Vagina (tissue), 2 donors: ENCODE results near the gene TRANK1. TPM values are rescaled to one million over a fixed set of nuclear protein-coding genes. Genes with fewer than 3 reads are reported as not detected.

Experiments used
- DNase-seq, 2 donors: peaks; one replicate each; pipeline ENCODE4 v3.0.0-alpha.2; 2017; ENCODE audit errors: extremely low spot score in 2 of 2
- H3K27ac ChIP-seq: fragments of 200-600 bp; sonication (generic); one replicate; pipeline ENCODE4 v1.5.1; 2019
- H3K27me3 ChIP-seq: fragments of 200-600 bp; sonication (generic); one replicate; pipeline ENCODE4 v1.5.1; 2019
- H3K36me3 ChIP-seq, 2 donors: fragments of 200-600 bp; sonication (generic); one replicate each; pipeline ENCODE4 v1.5.1; 2017 to 2019
- H3K4me1 ChIP-seq: fragments of 200-600 bp; sonication (generic); one replicate; pipeline ENCODE4 v1.5.1; 2019
- H3K4me3 ChIP-seq, 2 donors: fragments of 200-600 bp; sonication (generic); 1 replicate in 1 of 2; 2 replicates in 1 of 2; pipeline ENCODE4 v1.5.1; 2016 to 2019
- H3K9me3 ChIP-seq: fragments of 200-600 bp; sonication (generic); one replicate; pipeline ENCODE4 v1.5.1; 2019
- POLR2A ChIP-seq, 2 donors: fragments of 450-650 bp; IDR thresholded peaks; one replicate each; pipeline ENCODE4 v1.6.1; 2017; ENCODE audit warnings: antibody characterized with exemption in 2 of 2, mild to moderate bottlenecking in 2 of 2, moderate library complexity in 2 of 2
- POLR2AphosphoS5 ChIP-seq, 2 donors: sonication (generic); formaldehyde crosslinking; IDR thresholded peaks; one replicate each; pipeline ENCODE4 v1.9.0; 2017; ENCODE audit warnings: antibody characterized with exemption in 2 of 2, mild to moderate bottlenecking in 2 of 2, low read depth in 1 of 2; ENCODE audit not compliant: insufficient read depth in 1 of 2
- intact Hi-C: fragments of 100-400 bp; cut with DNase I; formaldehyde crosslinking; loops from one replicate; pipeline ENCODE4 v1.15.1; 2023
- total RNA-seq: library from RNA; depleted of rRNA; stranded (reverse); fragments of >200 nt; gene quantifications from one replicate; pipeline ENCODE4 v1.2.3, GENCODE V29; 2016
- TF ChIP-seq, protein P1 (sequence below), 3 experiments: fragments of 450-650 bp in 2 of 3; fragments of 200-600 bp in 1 of 3; sonication (generic) in 1 of 3; IDR thresholded peaks; one replicate each; pipeline ENCODE4 v1.5.1; 2017 to 2019; ENCODE audit warnings: antibody characterized with exemption in 3 of 3, mild to moderate bottlenecking in 2 of 3, moderate library complexity in 2 of 3

TRANK1 gene
- total RNA-seq, 1 donor from 2014 or later = 17.7 TPM

GRCh38 chr3:36919439-36920160 is 25.3 kb downstream of the TRANK1 start:
- TF ChIP-seq POLR2AphosphoS5 (IDR thresholded peaks at IDR 0.05; ENCODE audit: insufficient read depth in 1 of 2, low read depth in 1 of 2) (no peak), POLR2A (IDR thresholded peaks at IDR 0.05) (no peak)
- TF ChIP-seq, protein P1, sequence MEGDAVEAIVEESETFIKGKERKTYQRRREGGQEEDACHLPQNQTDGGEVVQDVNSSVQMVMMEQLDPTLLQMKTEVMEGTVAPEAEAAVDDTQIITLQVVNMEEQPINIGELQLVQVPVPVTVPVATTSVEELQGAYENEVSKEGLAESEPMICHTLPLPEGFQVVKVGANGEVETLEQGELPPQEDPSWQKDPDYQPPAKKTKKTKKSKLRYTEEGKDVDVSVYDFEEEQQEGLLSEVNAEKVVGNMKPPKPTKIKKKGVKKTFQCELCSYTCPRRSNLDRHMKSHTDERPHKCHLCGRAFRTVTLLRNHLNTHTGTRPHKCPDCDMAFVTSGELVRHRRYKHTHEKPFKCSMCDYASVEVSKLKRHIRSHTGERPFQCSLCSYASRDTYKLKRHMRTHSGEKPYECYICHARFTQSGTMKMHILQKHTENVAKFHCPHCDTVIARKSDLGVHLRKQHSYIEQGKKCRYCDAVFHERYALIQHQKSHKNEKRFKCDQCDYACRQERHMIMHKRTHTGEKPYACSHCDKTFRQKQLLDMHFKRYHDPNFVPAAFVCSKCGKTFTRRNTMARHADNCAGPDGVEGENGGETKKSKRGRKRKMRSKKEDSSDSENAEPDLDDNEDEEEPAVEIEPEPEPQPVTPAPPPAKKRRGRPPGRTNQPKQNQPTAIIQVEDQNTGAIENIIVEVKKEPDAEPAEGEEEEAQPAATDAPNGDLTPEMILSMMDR (IDR thresholded peaks at IDR 0.05) = no peak
- Histone ChIP-seq H3K36me3 (no peaks in the 10 kb centered on the region), H3K4me1 (no peaks in the 10 kb centered on the region), H3K9me3 (no peaks in the 10 kb centered on the region), H3K27ac (no peak overlapping the region), H3K27me3 (no peaks in the 10 kb centered on the region), H3K4me3 (no peak overlapping the region)
- DNase-seq = no peak
- intact Hi-C loops = no loop called here

GRCh38 chr3:36918050-36918449 is 26.8 kb downstream of the TRANK1 start:
- no peaks in the 10 kb centered on the region for H3K9me3 ChIP-seq
- DNase-seq = no peak
- TF ChIP-seq POLR2AphosphoS5 (IDR thresholded peaks at IDR 0.05; ENCODE audit: insufficient read depth in 1 of 2, low read depth in 1 of 2) (no peak), POLR2A (IDR thresholded peaks at IDR 0.05) (no peak)
- TF ChIP-seq, protein P1 (IDR thresholded peaks at IDR 0.05) = no peak
- H3K4me1 ChIP-seq = peaks cover under 1% of the 10 kb centered on the region
- intact Hi-C loops = no loop called here
- no peak overlapping the region for H3K4me3 ChIP-seq
- no peak overlapping the region for H3K27ac ChIP-seq
- no peaks in the 10 kb centered on the region for H3K27me3 ChIP-seq
- no peaks in the 10 kb centered on the region for H3K36me3 ChIP-seq

- intact Hi-C loops = no loop called here
- no peaks in the 10 kb centered on the region for H3K9me3 ChIP-seq
- TF ChIP-seq POLR2AphosphoS5 (IDR thresholded peaks at IDR 0.05; ENCODE audit: insufficient read depth in 1 of 2, low read depth in 1 of 2) (no peak), POLR2A (IDR thresholded peaks at IDR 0.05) (no peak)
- TF ChIP-seq, protein P1 (IDR thresholded peaks at IDR 0.05) = no peak
- H3K27me3 ChIP-seq = no peaks in the 10 kb centered on the region
- H3K4me3 ChIP-seq = no peak overlapping the region
- no peak overlapping the region for H3K27ac ChIP-seq
- H3K4me1 ChIP-seq = peaks cover 27% of the 10 kb centered on the region
- no peaks in the 10 kb centered on the region for H3K36me3 ChIP-seq
- peak in 1 of 2 donors; percentile 44 for DNase-seq
These were observed 32.7 kb downstream of the TRANK1 start for GRCh38 chr3:36911990-36912804.

DNA sequence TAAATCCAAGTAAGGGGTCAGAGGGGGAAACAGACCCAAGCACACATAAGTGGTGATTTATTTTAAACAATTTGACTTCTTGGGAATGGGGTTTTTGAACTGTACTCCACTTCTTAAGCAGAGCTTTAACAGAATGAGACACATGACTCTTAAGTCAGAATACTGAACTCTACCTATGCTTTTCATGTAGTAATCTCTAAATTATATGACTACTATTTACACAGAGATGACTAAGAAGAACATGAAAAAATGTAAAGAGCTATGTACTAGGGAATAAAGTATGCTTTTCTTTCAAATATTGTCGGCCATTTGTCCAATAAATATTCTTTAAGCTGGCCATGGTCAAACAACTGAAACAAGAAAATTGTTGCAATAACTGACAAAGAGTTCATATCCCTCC is 35.2 kb downstream of the TRANK1 start:
- intact Hi-C loops = no loop called here
- no peak overlapping the region for H3K27ac ChIP-seq

More for the DNA sequence above, 35.2 kb downstream of the TRANK1 start:
- no peak for DNase-seq
- TF ChIP-seq, protein P1 (IDR thresholded peaks at IDR 0.05) = no peak
- TF ChIP-seq POLR2AphosphoS5 (IDR thresholded peaks at IDR 0.05; ENCODE audit: insufficient read depth in 1 of 2, low read depth in 1 of 2) (no peak), POLR2A (IDR thresholded peaks at IDR 0.05) (no peak)
- Histone ChIP-seq H3K4me1 (peaks cover 39% of the 10 kb centered on the region), H3K27me3 (no peaks in the 10 kb centered on the region), H3K4me3 (no peak overlapping the region), H3K36me3 (no peaks in the 10 kb centered on the region), H3K9me3 (no peaks in the 10 kb centered on the region)
